Activated T-cell treated with anti-CD3 and anti-CD28 coated beads for 48 hours (primary cell): Measurements from ENCODE around the gene ADAM15.

ENCODE experiments used
- DNase-seq: peaks from one replicate; pipeline ENCODE4 v3.0.0-alpha.2; 2020; ENCODE audit warnings: low read depth

ADAM15 gene, protein sequence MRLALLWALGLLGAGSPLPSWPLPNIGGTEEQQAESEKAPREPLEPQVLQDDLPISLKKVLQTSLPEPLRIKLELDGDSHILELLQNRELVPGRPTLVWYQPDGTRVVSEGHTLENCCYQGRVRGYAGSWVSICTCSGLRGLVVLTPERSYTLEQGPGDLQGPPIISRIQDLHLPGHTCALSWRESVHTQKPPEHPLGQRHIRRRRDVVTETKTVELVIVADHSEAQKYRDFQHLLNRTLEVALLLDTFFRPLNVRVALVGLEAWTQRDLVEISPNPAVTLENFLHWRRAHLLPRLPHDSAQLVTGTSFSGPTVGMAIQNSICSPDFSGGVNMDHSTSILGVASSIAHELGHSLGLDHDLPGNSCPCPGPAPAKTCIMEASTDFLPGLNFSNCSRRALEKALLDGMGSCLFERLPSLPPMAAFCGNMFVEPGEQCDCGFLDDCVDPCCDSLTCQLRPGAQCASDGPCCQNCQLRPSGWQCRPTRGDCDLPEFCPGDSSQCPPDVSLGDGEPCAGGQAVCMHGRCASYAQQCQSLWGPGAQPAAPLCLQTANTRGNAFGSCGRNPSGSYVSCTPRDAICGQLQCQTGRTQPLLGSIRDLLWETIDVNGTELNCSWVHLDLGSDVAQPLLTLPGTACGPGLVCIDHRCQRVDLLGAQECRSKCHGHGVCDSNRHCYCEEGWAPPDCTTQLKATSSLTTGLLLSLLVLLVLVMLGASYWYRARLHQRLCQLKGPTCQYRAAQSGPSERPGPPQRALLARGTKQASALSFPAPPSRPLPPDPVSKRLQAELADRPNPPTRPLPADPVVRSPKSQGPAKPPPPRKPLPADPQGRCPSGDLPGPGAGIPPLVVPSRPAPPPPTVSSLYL

DNA sequence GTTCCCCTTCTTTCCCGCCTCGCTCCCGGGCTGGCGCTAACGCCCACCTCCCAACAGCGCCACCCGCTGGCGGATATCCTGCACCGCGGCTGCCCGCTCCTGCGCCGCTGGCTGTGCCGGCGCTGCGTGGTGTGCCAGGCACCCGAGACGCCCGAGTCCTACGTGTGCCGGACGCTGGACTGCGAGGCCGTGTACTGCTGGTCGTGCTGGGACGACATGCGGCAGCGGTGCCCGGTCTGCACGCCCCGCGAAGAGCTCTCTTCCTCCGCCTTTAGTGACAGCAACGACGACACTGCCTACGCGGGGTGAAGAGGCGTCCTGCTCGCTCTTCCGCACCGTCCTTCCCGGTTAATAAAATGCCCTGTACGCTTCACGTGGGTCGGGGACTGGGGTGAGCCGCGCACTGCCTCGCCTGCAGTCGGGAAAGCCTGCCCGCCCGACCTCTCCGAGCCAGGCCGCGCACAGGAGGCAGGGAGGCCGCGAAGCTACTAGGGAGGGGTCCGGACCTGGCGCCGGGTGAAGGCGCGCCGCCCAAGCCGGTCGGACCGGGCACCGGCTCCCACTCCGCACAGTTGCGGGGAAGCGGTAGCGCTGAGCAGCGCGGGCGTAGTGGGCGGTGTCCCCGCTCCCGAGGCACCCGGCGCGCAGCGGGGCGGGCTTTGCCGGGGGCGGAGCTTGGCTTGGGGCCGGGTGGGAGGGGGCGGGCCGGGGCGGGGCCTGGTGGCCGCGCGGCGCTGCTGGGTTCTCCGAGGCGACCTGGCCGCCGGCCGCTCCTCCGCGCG, at the start of gene ADAM15:
TSS of gene ADAM15 (plus strand) at position 757 of the 782 bp plus-strand sequence. CDS start 71 bp downstream, outside the sequence.
- DNase-seq: peak; percentile 82

DNA sequence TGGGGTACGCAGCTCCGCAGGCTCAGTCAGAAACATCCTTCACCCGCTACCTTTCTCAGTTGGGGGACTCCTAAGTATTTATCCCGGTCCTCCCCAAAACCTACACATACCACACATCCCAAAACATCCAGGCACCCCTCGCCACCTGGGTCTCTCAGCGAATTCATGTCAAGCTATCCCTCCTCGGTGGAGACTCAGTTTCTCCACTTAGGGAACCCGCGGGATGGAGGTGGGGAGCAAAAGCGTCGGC, 49.8 kb upstream of the ADAM15 start:
- DNase-seq: no peak

DNA sequence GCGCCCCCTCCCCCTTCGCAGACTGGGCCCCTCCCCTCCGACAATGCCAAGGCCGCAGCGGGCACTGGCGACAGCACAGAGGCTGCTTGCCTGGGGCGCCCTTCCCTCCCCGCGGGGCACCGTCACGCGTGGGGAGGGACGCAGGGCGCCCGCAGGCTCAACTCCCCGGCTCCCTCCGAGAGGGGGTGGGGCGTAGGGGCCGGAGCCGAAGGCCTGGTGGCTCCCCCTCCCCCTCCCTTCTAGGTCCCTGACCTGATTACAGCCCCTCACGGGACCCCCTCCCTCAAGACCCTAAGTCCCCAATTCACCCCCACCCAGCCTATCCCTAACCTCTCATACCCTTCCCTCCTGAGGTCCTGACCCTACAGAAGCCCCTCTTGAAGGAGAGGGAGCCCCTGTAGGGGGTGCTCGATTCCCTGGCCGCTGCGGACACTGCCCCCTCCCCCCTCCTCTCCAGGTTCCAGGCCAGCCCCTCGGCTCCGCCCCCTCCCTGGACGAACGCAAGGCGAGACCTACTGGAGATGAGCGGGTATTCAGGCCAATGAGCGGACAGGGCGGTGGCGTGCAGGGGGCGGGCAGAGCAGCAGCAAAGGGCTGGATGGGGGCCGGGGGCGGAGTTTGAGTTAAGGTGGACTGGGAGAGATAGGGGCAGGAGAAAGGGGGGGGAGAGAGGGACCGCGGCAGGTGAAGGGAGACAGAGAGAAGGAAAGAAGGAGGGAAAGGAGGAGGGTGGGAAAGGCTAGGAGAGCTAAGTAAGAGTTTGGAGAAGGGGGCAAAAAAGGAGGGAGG, 49.2 kb upstream of the ADAM15 start:
- DNase-seq: peak; percentile 98

DNA sequence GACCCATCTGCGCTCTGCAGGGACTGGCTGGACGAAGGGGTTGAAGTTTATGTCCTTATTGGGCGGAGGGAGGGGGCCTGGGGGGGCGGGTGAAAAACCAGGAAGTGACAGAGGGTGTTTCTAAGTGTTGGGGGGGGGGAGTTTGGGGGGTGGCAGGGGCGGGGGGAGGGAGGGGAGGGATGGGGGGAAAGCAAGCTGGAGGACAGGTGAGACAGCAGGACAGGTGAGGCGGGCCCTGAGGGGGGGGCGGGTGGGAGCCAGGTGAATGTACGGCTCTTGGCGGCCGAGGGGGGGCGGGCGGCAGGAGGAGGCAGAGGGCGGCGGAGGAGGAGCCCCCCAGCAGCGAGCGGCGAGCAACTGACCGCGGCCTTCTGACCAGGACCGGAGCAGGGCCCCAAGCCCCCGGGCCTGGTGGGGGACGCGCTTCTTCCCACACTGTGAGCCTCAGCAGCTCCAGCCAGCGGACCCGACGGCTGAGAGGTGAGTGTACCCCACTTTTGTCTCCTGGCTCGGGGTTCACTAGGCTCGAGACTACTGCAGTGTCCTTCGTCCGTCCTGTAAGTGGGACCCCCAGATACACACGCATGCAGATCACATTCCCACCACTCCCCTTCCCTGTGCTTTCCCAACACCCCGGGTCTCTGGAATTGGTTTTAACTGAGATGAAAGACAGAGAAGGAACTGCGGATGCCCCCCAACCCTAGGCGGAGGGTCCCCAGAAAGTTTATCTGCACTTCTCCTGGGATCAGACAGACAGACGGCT, 48.5 kb upstream of the ADAM15 start, which contains the start of gene ZBTB7B:
TSS of gene ZBTB7B (plus strand) at position 339 of the 763 bp plus-strand sequence. CDS start 11,859 bp downstream, outside the sequence.
- DNase-seq: no peak

DNA sequence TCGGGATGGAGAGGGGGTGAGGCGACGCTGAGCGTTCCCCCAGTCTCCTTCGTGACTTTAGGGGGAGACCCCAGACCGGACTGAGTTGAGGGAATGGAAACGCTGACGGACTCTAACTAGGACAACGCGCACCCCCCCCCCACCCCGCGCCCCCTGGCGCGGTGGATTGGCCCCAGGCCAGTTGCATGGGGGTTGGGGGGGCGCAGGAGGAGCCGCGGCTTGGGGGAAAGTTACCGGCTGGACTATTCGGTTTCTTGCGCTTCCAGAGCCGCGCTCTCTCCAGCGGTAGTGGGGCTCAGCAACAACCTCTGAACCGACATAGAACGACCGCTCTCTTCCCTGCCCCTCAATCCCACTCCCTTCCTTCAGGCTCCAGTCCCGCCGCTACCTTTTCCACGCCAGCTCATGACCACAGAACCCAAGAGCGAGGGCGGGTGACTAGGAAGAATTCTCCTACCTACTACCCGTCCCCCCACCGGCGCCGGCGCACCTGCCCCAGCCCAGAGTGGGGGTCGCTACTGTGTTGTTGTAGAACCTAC, 47.8 kb upstream of the ADAM15 start:
- DNase-seq: no peak

DNA sequence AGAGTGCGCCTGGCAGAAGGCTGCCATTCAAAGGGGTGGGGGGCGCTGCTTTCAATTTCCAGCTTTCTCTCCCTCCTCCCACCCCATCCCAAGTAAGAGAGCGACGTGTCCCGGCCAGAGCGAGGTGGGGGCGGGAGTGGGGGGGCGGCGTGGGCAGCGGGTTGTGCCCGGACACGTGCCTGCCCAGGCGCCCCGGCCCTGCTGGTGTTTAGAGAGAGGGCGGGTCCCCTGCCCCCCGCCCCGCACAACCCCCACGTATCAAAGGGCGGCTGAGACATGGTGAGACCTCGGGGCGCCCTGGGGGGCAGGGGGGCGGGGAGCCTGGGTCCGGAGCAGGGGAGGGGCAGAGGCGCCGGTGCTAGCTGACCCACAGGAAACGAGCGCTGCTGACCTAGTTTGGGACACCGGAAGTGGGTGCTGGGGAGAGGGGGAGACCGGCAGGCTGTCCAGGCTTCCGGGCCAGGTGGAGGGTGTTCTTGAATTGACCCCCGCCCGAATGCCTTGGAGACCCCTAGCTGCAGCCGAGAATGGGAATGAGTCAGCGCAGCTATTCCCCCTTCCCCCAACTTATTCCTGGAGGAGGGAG, 47.3 kb upstream of the ADAM15 start:
- no peak for DNase-seq

DNA sequence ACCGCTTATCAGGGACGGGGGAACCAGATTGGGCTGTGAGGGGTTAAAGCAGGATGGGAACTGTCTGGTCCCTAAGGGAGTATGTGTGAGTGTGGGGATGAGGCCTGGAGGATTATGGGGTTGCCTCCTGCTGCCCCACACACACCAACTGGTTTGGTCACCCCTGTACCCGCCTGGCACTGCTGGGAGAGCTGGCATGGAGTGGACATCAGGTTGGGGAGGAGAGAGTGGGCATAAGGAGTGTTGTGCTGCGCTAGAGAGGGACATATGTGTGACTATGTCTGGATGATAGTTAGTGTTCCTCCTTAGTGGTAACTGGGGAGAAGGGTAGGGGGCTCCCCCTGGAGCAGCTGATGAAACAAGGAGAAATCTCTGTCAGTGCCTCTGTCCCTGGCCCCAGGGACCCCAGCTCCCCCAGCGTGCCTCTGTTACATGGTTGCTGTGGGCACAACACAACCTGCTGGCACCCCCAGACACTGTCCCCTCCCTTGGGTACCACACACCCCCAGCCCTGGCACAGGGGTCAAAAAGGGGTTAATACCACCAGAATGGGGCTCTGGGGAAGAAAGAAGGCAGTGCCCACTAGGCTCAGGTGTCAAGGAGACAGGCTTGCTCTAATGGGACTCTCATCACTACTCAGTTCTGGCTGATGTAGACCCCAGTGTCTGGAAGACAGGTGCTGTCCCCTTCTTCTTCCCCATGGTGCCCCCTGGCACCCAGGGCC, 46.6 kb upstream of the ADAM15 start:
- no peak for DNase-seq

DNA sequence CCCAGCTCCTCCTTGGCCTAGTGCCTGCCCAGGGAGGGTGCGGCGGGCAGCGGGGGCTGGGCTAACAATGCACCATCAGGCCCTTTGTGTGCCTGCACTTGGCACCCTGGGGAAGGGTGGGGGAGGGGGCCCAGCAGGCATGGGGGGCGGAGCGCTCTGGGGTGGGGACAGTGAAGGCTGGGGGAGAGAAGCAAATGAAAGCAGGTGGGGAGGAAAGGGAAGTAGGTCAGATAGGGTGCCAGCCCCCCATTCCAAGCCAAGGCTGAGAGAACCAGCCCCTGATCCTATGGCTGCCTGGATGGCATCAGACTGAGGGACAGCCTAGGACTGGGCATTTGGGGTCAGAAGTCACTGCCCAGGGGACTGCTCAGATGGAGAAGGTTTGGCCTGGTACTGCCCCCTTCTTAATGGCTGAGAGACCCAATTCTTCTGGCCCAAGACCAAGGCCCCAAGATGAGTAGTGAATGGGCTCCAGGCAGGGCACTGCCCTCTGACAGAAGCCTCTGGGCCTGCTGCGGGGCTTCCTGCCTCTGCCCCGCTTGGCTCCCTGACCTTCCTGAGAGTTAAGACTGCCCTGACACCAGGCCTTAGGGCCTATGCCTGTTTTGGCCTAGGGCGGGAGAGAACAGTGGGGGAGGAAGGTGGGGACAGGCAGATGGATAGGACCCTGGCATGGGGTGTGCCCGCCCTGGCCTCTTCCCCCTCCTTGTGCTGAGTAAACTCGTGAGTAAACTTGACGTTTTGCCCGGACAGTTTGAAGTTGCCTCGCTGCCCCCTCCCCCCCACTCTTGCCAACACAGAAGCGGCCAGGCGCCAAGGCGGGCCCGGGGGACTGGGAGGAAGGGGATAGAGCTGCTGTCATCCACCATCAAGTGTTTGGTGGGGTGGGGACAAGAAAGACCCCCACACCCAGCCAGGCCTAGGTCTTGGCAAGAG, 45.8 kb upstream of the ADAM15 start:
- no peak for DNase-seq

DNA sequence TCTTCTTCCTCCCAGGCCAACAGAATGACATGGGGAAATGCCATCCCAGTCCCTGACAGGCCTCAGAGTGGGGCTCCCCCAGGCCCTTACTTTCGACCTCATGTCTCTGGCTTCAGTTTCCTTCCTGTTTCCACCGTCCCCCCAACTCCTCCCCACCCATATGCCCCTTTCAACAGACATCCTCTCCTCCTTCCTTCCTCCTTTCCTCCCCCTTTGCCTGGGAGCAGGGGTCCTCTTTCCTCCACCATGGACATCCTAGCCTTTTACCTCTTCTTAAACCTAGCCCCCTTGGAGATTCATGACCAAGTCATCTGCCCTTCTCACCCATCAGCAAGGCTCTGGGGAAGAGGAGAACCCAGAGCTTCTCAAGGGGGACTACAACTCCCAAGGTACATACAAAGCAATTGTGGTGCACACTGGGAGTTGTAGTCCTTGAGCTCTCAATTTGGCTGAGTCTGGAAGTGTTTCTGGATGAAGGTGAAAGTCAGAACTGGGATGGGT, 44.5 kb upstream of the ADAM15 start:
- no peak for DNase-seq

DNA sequence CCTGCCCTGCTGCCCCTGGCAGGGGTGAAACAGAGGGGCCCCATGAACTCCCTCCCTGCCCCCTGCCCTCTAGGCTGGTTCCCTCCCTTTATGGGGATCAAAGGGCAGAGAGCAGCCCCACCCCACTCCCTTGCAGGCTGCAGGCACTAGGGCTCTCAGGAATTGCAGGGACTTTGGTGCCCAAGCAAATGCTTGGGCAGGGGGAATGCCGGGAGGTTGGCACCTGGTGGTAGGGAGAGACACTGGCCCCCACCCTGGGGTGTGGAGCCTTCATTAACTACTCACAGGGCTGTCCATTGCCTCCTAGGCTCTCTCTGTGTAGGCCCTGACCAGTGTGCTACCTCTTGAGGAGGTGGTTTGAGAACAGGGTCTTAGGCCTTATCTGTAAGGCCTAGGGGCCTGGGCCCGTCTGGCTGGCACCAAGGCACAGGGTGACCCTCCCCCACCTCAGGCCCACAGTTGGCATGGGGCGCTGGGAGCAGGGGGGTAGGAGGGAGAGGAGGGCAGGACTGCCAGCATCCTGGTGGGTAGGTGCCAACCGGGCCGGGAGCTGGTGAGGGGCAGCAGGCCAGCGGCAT, 43.8 kb upstream of the ADAM15 start:
- DNase-seq: no peak

DNA sequence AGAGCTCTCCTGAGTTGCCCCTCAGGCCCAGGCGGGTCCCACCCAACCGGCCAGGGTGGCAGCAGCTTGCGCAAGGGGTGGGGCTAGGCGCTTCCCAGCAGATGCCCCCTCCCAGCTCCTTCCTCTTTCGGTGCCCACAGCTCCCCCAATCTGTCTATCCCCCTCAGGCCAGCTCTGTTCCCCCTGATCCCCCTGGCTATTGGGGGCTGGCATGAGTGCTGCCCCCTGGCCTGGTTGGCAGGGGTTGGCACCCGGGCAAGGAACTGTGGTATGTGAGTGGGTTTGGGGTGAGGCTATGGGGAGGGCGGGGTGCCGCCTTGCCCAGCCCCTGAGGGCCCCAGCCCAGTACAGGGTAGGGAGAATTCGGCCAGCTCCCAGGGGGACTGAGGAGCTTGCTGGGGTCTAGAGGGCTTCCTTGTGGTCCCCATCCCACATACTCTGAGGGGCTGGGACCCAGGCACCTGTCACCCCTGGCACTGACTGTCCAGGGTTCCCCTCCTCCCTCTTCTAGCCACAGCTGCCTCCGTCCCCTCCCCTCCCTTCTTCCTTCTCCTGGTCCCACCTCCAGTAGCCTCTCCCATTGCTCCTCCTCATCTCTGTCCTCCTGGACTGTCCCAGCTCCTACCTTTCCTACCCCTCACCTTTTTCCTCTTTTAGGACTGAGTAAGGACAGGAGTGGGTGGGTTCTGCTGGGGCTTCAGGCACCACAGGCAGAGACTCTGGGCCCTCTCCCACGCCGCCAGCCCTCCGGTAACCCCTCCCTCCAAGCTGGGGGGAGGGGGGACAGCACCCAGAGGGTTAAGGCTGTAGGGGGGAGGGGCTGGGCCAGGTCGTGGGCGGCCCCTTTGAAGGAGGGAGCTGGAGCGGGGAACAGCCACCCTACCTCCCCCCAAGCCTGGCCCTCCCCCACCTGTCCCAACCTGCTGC, 42.8 kb upstream of the ADAM15 start:
- DNase-seq: peak; percentile 65

DNA sequence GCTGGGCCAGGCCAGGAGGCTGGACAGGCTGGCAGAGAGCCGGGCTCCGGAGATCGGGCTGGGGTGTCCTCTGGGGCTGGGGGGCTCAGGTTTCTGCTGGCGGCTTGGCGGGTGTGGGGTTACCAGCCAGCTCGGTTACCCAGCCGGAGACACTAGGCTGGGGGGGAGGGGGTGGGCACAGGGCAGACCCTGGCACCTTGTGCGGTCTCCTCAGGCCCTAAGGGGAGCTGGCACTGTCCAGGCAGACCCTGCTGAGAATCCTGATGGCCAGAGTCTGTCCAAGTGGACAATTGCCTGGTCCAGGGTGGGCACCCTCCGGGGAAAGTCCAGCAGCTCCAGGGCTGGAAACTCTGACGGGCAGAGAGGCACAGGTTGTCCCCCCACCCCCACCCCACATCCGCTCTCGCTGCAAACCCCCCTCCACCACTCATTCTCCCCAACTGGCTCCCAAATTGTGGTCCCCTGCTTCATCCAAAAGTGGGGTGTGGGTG, 41.9 kb upstream of the ADAM15 start:
- DNase-seq: no peak

DNA sequence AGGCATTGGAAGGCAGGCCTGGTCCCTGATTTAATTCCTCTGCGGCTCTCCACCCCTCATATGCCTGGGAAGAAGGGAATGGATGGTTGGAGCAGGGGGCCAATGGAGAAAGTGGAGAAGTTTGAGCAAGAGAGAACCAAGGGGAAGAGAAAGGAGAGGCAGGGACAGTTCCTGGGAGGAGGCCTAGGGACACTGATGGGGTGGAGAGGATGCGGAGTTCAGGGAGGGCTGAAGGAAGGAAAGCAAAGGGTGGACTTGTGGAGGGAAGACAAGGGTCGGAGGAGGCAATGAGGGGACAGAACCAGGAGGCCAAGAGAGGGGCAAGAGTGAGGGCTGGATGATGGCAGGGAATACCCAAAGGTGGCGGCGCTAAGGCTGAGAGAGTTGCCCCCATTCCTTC, 41.4 kb upstream of the ADAM15 start:
- DNase-seq: no peak

DNA sequence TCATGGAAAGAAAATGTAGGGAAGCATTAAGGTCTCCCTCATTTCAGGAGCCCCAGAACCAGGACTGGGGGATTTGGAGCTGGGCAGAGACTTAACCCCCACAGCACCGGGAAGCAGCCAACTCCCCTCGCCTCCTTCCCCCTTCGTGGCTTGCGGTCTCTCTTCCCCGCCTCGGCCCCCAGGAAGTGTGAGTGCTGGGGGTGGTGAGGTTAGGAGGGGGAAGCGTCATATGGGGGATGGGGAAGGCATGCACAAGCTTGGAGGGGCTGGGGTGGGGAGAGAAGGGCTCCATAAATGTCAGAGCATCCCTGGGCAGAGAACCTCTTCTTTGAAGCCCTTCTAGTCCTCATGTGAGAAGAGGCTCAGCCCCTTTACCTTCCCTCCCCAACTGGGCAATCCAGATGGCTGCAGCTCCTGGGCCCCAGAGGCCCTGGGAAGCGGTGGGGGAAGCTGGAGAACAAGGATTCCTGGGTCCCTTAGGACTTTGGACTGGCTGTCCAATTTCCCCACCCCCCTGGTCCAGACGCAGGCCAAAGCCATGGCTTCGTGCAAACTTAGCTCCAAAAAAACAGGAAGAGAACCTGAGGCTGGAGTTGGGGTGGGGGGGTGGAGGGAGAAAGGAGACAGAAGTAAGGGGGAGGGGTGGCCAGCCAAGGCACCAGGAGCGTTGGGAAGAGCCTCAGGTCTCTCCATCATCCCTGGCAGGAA, 40.8 kb upstream of the ADAM15 start:
- no peak for DNase-seq

DNA sequence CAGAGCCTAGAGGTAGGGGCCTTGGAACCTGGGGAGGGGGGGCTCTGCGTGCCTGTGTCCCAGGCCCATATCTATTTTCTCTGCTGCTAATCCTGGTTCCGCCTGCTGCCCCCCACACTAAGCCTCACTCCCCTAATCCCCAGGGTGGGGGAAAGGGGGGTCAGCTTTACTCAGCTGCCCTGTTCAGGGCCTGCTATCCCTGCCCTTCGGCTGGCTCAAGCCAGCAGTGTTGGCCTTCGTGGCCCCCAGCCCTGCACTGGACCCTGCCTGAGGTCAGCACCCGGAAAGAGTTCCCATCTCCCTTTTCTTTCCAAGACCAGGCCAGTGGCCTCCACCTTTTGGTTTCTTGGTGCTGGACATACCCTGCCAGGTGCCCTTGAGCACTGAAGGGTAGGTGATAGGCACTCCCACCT, 40.1 kb upstream of the ADAM15 start:
- DNase-seq: no peak
